DMS79 treated with DMSO at 0.1 percent for 48 hours (cell line): ENCODE results near the gene TSPAN14.
A peak's percentile ranks its signal among the peaks of the same experiment; 100 is the strongest.
"Not testable (repeated sequence)": the region's sequence is repeated elsewhere in the genome, so short reads cannot be mapped to it uniquely, and the experiment has no call there.

Source experiments
- DNase-seq: peaks from one replicate; lab custom pipeline; 2025; lab: John Stamatoyannopoulos, UW

The TSPAN14 gene

GRCh38 chr10:80468806-80469421 is 14.8 kb downstream of the TSPAN14 start:
- DNase-seq = no peak

DNA sequence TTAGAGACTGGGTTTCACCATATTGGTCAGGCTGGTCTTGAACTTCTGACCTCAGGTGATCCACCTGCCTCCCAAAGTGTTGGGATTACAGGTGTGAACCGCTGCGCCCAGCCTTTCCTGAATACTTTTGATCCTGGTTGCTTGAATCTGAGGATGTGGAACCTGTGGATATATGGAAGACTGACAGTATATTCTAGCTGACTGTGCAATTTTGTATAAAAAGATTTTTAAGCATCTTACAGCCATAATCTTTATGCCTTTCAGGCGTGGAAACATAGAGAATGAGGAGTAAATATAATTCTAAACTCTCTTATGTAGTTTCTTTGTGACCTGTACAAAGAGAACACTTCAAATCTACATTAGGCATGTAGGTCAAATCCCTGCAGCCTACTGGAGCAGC is 16.2 kb downstream of the TSPAN14 start:
- DNase-seq = no peak

GRCh38 chr10:80471001-80471400 is 16.9 kb downstream of the TSPAN14 start:
- DNase-seq = peak; percentile 35

DNA sequence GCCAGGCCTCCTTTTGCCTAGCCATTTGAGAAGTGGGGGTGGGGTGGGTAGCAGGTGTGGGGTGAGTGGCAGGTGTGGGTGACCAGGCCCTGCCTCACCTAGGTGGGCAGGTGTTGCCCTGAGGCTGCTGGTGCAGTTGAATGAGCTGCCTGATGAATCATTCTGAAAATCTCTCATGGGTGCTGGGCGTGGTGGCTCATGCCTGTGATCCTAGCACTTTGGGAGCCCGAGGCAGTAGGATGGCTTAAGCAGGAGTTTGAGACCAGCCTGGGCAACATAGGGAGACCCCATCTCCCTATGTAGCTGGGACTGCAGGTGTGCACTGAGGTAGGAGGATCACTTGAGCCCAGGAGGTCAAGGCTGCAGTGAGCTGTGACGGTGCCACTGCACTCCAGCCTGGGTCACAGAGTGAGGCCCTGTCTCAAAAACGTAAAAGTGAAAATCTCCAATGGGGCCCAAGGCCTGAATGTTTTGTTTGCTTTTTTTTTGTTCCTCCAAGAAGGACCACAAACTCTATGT is 17.7 kb downstream of the TSPAN14 start:
- no peak for DNase-seq

DNA sequence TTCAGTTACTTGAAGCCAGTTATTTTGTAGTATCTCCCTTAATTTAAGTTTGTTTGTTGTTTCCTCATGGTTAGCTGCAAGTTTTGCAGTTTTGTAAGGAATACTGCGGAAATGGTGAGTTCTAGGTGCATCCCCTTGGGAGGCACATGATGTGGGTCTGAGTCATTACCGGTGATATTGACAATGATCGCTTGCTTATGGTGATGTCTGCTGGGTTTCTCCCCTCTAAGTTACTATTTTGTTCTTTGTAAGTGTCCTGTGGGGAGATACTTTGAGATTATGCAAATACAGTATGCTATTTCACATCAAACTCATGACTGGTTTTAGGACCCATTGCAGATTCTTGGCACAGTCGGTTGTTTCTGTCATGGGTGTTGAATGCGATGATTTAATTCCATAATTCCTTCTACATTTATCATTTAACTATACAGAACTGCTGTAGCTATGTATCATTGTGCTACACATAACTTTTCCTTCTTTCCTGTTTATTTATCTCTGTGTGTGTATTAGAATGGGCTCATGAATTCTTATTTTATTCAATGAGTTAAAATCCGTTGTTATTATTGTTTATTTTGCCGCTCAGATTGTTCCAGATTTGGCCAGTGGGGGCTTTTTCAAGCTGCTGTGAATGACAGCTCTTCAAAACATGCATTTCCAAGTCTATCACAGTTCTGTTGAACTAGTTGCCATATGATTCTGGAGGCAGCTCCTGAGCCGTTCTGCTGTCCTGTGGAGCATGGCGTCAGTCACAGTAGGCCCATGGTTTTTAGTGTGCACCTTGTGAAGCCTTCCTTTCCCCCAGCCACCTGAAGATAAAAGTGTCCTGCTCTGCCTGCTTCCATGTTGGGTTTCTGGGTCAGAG is 18.4 kb downstream of the TSPAN14 start:
- peak; percentile 3 for DNase-seq

- DNase-seq = no peak
Measured at GRCh38 chr10:80473096-80473657, 19.1 kb downstream of the TSPAN14 start.

- no peak for DNase-seq
Measured at GRCh38 chr10:80473692-80474596, 19.8 kb downstream of the TSPAN14 start.

- DNase-seq = no peak
Measured at GRCh38 chr10:80474597-80474910, 20.4 kb downstream of the TSPAN14 start.

GRCh38 chr10:80474941-80475340 is 20.8 kb downstream of the TSPAN14 start:
- no peak for DNase-seq

DNA sequence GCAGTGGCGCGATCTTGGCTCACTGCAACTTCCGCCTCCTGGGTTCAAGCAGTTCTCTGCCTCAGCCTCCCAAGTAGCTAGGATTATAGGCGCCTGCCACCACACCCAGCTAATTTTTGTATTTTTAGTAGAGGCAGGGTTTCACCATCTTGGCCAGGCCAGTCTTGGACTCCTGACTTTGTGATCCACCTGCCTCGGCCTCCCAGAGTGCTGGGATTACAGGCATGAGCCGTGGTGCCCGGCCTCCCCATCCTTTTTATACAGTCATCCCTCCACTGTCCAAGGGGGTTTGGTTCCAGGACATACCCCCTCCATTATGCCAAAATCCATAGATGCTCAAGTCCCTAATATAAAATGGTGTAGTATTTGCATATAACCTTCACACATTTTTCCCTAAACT is 21.5 kb downstream of the TSPAN14 start:
- DNase-seq = not testable (repeated sequence)

DNA sequence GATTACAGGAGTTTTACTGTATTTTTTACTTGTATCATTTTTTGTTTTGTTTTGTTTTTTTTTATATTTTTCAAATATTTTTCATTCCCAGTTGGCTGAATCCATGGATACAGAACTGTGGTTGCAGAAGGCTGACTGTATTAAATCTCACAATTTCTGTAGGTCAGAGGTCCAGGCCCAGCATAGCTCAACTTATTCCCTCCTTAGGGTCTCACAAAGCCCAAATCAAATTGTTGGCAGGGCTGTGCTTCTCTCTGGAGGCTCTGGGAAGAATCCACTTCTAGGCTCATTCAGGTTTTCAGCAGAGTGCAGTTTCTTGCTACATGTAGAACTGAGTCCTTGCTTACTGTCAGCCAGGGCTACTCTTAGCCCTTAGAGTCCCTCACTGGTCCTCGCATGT is 22.6 kb downstream of the TSPAN14 start:
- no peak for DNase-seq

- DNase-seq = no peak
Measured at GRCh38 chr10:80477813-80478212, 23.7 kb downstream of the TSPAN14 start.

DNA sequence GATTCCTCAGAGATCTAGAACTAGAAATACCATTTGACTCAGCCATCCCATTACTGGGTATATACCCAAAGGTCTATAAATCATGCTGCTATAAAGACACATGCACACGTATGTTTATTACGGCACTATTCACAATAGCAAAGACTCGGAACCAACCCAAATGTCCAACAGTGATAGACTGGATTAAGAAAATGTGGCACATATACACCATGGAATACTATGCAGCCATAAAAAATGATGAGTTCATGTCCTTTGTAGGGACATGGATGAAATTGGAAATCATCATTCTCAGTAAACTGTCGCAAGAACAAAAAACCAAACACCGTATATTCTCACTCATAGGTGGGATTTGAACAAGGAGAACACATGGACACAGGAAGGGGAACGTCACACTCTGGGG is 26.3 kb downstream of the TSPAN14 start:
- DNase-seq = not testable (repeated sequence)

DNA sequence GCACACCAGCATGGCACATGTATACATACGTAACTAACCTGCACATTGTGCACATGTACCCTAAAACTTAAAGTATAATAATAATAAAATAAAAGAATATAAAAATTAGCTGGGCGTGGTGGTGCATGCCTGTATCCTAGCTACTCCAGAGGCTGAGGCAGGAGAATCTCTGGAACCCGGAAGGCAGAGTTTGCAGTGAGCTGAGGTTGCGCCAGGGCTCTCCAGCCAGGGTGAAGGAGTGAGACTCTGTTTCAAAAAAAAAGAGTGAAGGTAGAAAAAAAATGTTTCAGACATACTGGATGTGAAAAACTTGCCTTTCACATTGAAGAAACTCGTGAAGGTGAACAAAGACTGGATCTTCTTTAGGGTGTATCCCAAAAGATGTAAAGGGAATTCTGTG is 26.7 kb downstream of the TSPAN14 start:
- DNase-seq = no peak

- DNase-seq = no peak
Measured at GRCh38 chr10:80484243-80484642, 30.1 kb downstream of the TSPAN14 start.

GRCh38 chr10:80484676-80485075 is 30.6 kb downstream of the TSPAN14 start:
- no peak for DNase-seq

GRCh38 chr10:80485076-80485945 is 31.2 kb downstream of the TSPAN14 start:
- DNase-seq = no peak

DNA sequence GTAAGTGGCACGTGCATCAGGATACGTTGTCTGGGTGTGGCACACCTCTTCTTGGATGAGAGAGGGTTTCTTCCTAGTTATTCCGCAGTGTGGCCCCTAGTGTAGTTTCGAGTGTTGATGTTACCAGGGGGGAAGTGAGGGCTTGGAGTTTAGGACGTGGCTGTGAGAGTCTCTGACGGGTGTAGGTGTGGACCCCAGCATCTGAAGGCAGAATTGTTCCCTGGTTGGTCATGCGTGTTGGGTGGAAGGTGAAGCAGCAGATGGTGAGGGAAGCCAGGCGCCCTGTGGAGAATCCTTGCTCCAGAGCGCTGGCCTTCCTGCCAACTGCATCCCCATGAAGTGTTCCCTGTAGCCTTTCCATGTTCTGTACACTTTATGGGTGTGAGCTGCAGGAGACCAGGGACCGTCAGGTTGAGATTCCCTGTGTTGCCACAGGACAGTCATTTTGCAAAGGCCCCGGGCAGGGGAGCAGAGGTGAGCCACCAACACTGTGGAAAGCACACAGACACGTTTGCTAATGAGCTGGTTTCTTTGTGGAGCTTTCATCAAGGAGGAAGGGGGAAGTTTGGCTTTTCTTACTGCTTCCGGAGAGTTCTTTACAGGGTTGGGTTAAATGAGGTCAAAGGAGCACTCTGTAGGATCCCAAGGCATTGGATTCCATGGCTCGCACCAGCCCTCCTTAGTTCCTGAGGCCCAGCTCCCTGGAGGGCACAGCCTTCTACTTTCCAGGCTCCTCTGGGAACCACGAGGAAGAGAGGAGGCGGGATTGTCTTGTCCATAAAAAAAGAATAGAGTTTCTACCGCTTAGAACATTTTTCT is 32.0 kb downstream of the TSPAN14 start:
- DNase-seq = no peak

- no peak for DNase-seq
Measured at GRCh38 chr10:80486785-80487420, 32.8 kb downstream of the TSPAN14 start.

DNA sequence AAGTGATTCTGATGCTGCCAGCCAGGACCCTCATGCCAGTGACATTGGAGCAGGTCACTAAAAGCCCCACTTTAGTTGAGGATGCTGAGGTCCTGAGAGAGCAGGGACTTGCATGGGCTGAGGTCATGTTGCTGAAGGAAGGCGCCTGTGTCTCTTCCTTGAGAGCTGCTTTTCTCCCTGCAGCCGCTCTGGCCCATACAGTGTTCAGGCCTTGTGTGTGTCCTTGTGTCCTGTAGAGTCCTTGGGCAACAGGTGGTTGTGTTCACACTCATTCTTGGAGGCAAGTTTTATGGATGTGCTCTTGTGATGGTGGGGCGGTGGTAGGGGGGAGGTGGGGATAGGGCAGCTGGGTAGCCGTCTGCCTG is 33.3 kb downstream of the TSPAN14 start:
- DNase-seq = no peak
